T-cell (primary cell): ENCODE measurements around the gene SCG5. TPM values are rescaled to one million over a fixed set of nuclear protein-coding genes. Genes with fewer than 3 reads are reported as not detected.

Experiments
- ATAC-seq, 4 experiments: fragments of 200-7000 bp in 3 of 4; fragments of 150-1000 bp in 1 of 4; cut with Tn5 transposase; replicated peaks in 1 of 4; 1 replicate in 3 of 4; 2 replicates in 1 of 4; pipeline ENCODE4 v1.10.0; 2021; ENCODE audit warnings: moderate library complexity in 3 of 4, mild to moderate bottlenecking in 2 of 4, moderate number of reproducible peaks in 1 of 4
- CTCF ChIA-PET, 2 donors: fragments of 300-600 bp; sonication (Branson Sonifier 250); formaldehyde crosslinking; loops; one replicate each; lab custom pipeline; 2022; ENCODE audit warnings: antibody characterized with exemption in 2 of 2; lab: Charles Lee
- POLR2A ChIA-PET, 2 donors: fragments of 300-600 bp; sonication (Branson Sonifier 250); formaldehyde crosslinking; loops; one replicate each; lab custom pipeline; 2022; ENCODE audit warnings: antibody characterized with exemption in 2 of 2; lab: Charles Lee
- DNase-seq, 35 experiments: peaks; one replicate each; pipeline versions ENCODE4 v3.0.0 to v3.0.0-alpha.2; 2013 to 2023
- H3K27ac ChIP-seq: one replicate; pipeline ENCODE4 v1.5.1; 2013; ENCODE audit warnings: low read length
- H3K27me3 ChIP-seq, 2 experiments: replicated peaks in 1 of 2; 1 replicate in 1 of 2; 2 replicates in 1 of 2; pipeline versions ENCODE4 v1.6.1 to v1.7.0; 2013; ENCODE audit warnings: low read length in 1 of 2, mixed read lengths in 1 of 2; ENCODE audit not compliant: control insufficient read depth in 2 of 2, insufficient read depth in 2 of 2; ENCODE audit errors: extremely low read depth in 1 of 2
- H3K36me3 ChIP-seq, 2 donors: 1 replicate in 1 of 2; 2 replicates in 1 of 2; pipeline versions ENCODE4 v1.6.1 to v1.7.0; 2013; ENCODE audit warnings: low read length in 1 of 2; ENCODE audit not compliant: control insufficient read depth in 2 of 2, insufficient read depth in 1 of 2; ENCODE audit errors: extremely low read depth in 1 of 2
- H3K4me1 ChIP-seq, 2 experiments: 1 replicate in 1 of 2; 2 replicates in 1 of 2; pipeline versions ENCODE4 v1.6.1 to v1.7.0; 2013; ENCODE audit warnings: low read length in 2 of 2, mixed read lengths in 1 of 2; ENCODE audit not compliant: insufficient read depth in 2 of 2, control insufficient read depth in 1 of 2; ENCODE audit errors: extremely low read depth in 1 of 2
- H3K4me3 ChIP-seq, 2 donors: 1 replicate in 1 of 2; 2 replicates in 1 of 2; pipeline versions ENCODE4 v1.5.1 to v1.7.0; 2013; ENCODE audit warnings: mild to moderate bottlenecking in 2 of 2, low read length in 1 of 2, moderate library complexity in 1 of 2; ENCODE audit not compliant: control insufficient read depth in 1 of 2; ENCODE audit errors: extremely low read depth in 1 of 2
- H3K9me3 ChIP-seq: 2 replicates; pipeline ENCODE4 v1.7.0; 2013
- H3K27ac Mint-ChIP-seq, 2 donors: one replicate each; pipeline ENCODE4 v1.8.0; 2020 to 2021; ENCODE audit warnings: mild to moderate bottlenecking in 2 of 2, mixed read lengths in 2 of 2
- H3K27me3 Mint-ChIP-seq, 2 donors: one replicate each; pipeline ENCODE4 v1.8.0; 2021 to 2022; ENCODE audit warnings: mixed read lengths in 2 of 2
- H3K36me3 Mint-ChIP-seq: one replicate; pipeline ENCODE4 v1.8.0; 2021; ENCODE audit warnings: mixed read lengths
- H3K4me1 Mint-ChIP-seq, 3 donors: one replicate each; pipeline ENCODE4 v1.8.0; 2020 to 2022; ENCODE audit warnings: mixed read lengths in 3 of 3, mild to moderate bottlenecking in 1 of 3
- H3K4me3 Mint-ChIP-seq, 3 donors: one replicate each; pipeline ENCODE4 v1.8.0; 2020 to 2022; ENCODE audit warnings: mild to moderate bottlenecking in 3 of 3, mixed read lengths in 3 of 3, moderate library complexity in 3 of 3
- H3K9me3 Mint-ChIP-seq, 3 donors: one replicate each; pipeline ENCODE4 v1.8.0; 2020 to 2022; ENCODE audit warnings: mixed read lengths in 3 of 3
- WGBS: methylation state at CpG from one replicate; pipeline ENCODE4 v1.1.5; 2013; ENCODE audit warnings: missing lambda C conversion rate; ENCODE audit not compliant: insufficient coverage; 5-methylcytosine and 5-hydroxymethylcytosine counted together
- total RNA-seq, 35 experiments: library from RNA in 6 of 35; stranded (reverse) in 6 of 35; fragments of 120-200 nt in 1 of 35; gene quantifications; one replicate each; pipeline versions ENCODE4 v1.2.1 to v1.2.4 and lab custom pipeline; 2013 to 2026

The SCG5 gene
- total RNA-seq, 5 donors from 2014 or later (not counting 1 experiment from before 2014, with no cell fraction given): not detected

- CTCF ChIA-PET: no interaction called here
- Histone ChIP-seq H3K4me1 (peaks cover 0 to 8% of the 10 kb centered on the region in 2 experiments), H3K36me3 (no peaks in the 10 kb centered on the region), H3K9me3 (no peaks in the 10 kb centered on the region), H3K4me3 (no peak overlapping the region), H3K27ac (no peak overlapping the region), H3K27me3 (peaks cover 10 to 18% of the 10 kb centered on the region in 2 experiments)
- H3K36me3 Mint-ChIP-seq: no peaks in the 10 kb centered on the region
- ATAC-seq (no peak), DNase-seq (no peak)
- H3K4me3 Mint-ChIP-seq: no peak overlapping the region
- peaks cover 3 to 5% (median 4%) of the 10 kb centered on the region in 3 donors for H3K9me3 Mint-ChIP-seq
- WGBS: no CpG with 5 or more reads among the region's 2 CpGs
- peaks cover 55 to 59% of the 10 kb centered on the region in 2 donors for H3K27me3 Mint-ChIP-seq
- POLR2A ChIA-PET: interaction anchor here in 1 of 2 donors (0.7 kb wide), 1 partner anchor 54 kb away, joined by 4 read pairs; no protein-coding TSS in a partner anchor
- H3K27ac Mint-ChIP-seq: no peak overlapping the region
- H3K4me1 Mint-ChIP-seq: peaks cover 11 to 13% (median 12%) of the 10 kb centered on the region in 3 donors
Measured at GRCh38 chr15:32723171-32723948, 81.8 kb downstream of the SCG5 start.

- Histone ChIP-seq H3K9me3 (no peaks in the 10 kb centered on the region), H3K27ac (no peak overlapping the region), H3K27me3 (peaks cover 0 to 7% of the 10 kb centered on the region in 2 experiments), H3K36me3 (no peaks in the 10 kb centered on the region), H3K4me3 (no peak overlapping the region), H3K4me1 (no peaks in the 10 kb centered on the region)
- Mint-ChIP-seq H3K4me3 (no peak overlapping the region), H3K27me3 (peaks cover 46 to 49% of the 10 kb centered on the region in 2 donors), H3K4me1 (no peaks in the 10 kb centered on the region), H3K27ac (no peak overlapping the region), H3K36me3 (no peaks in the 10 kb centered on the region), H3K9me3 (peaks cover 3 to 5% (median 4%) of the 10 kb centered on the region in 3 donors)
- ChIA-PET CTCF (no interaction called here), POLR2A (no interaction called here)
- 100% methylated on average over 4 of the region's 10 CpGs for WGBS
- ATAC-seq (no peak), DNase-seq (no peak)
Measured at GRCh38 chr15:32729700-32730395, 88.3 kb downstream of the SCG5 start.

- no peaks in the 10 kb centered on the region for H3K9me3 ChIP-seq
- no peaks in the 10 kb centered on the region for H3K4me1 Mint-ChIP-seq
- H3K4me3 ChIP-seq: no peak overlapping the region
- H3K27ac ChIP-seq: no peak overlapping the region
- H3K4me1 ChIP-seq: no peaks in the 10 kb centered on the region
- no peak overlapping the region for H3K4me3 Mint-ChIP-seq
- ChIA-PET CTCF (no interaction called here), POLR2A (no interaction called here)
- no peak overlapping the region for H3K27ac Mint-ChIP-seq
- no peaks in the 10 kb centered on the region for H3K36me3 ChIP-seq
- H3K27me3 Mint-ChIP-seq: peaks cover 39 to 45% of the 10 kb centered on the region in 2 donors
- DNase-seq (peak in 2 of 35 experiments; percentile 8 to 14), ATAC-seq (no peak)
- peaks cover 0 to 7% of the 10 kb centered on the region in 2 experiments for H3K27me3 ChIP-seq
- no peaks in the 10 kb centered on the region for H3K36me3 Mint-ChIP-seq
- WGBS: 45% methylated on average over 23 of the region's 27 CpGs
- H3K9me3 Mint-ChIP-seq: peaks cover 3 to 5% (median 4%) of the 10 kb centered on the region in 3 donors
Measured at GRCh38 chr15:32730677-32731654, 89.5 kb downstream of the SCG5 start.

DNA sequence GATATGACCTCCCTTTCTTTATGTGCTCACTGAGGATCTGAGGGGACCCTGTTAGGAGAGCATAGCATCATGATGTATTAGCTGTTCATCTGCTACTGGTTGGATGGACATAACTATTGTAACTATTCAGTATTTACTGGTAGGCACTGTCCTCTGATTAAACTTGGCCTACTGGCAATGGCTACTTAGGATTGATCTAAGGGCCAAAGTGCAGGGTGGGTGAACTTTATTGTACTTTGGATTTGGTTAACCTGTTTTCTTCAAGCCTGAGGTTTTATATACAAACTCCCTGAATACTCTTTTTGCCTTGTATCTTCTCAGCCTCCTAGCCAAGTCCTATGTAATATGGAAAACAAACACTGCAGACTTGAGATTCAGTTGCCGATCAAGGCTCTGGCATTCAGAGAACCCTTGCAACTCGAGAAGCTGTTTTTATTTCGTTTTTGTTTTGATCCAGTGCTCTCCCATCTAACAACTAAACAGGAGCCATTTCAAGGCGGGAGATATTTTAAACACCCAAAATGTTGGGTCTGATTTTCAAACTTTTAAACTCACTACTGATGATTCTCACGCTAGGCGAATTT, 91.2 kb downstream of the SCG5 start:
- no peak overlapping the region for H3K27ac Mint-ChIP-seq
- ChIA-PET POLR2A (no interaction called here), CTCF (no interaction called here)
- DNase-seq (no peak), ATAC-seq (no peak)
- no peak overlapping the region for H3K27ac ChIP-seq
- H3K36me3 Mint-ChIP-seq: no peaks in the 10 kb centered on the region
- no peaks in the 10 kb centered on the region for H3K36me3 ChIP-seq
- no peaks in the 10 kb centered on the region for H3K9me3 Mint-ChIP-seq
- peaks cover 43 to 47% of the 10 kb centered on the region in 2 donors for H3K27me3 Mint-ChIP-seq
- no peak overlapping the region for H3K4me3 ChIP-seq
- H3K27me3 ChIP-seq: peaks cover 0 to 7% of the 10 kb centered on the region in 2 experiments
- WGBS: no CpG with 5 or more reads among the region's 6 CpGs
- H3K4me1 Mint-ChIP-seq: no peaks in the 10 kb centered on the region
- H3K4me1 ChIP-seq: no peaks in the 10 kb centered on the region
- no peaks in the 10 kb centered on the region for H3K9me3 ChIP-seq
- H3K4me3 Mint-ChIP-seq: no peak overlapping the region

DNA sequence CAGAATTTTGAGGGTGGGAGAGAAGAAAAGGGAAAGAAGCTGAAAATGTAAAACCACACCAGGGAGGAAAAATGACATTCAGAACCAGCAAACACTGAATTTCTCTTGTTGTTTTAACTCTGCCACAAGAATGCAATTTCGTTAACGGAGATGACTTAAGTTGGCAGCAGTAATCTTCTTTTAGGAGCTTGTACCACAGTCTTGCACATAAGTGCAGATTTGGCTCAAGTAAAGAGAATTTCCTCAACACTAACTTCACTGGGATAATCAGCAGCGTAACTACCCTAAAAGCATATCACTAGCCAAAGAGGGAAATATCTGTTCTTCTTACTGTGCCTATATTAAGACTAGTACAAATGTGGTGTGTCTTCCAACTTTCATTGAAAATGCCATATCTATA, 91.8 kb downstream of the SCG5 start:
- POLR2A ChIA-PET: no interaction called here
- no peaks in the 10 kb centered on the region for H3K9me3 Mint-ChIP-seq

More for the DNA sequence above, 91.8 kb downstream of the SCG5 start:
- no peak overlapping the region for H3K27ac ChIP-seq
- H3K27me3 ChIP-seq: peaks cover 0 to 7% of the 10 kb centered on the region in 2 experiments
- ATAC-seq: no peak
- WGBS: 0% methylated on average over 1 of the region's 3 CpGs
- no peaks in the 10 kb centered on the region for H3K36me3 ChIP-seq
- Mint-ChIP-seq H3K4me3 (no peak overlapping the region), H3K4me1 (no peaks in the 10 kb centered on the region), H3K27ac (no peak overlapping the region), H3K27me3 (peaks cover 43 to 47% of the 10 kb centered on the region in 2 donors), H3K36me3 (no peaks in the 10 kb centered on the region)
- DNase-seq: no peak
- no peak overlapping the region for H3K4me3 ChIP-seq
- no peaks in the 10 kb centered on the region for H3K9me3 ChIP-seq
- CTCF ChIA-PET: no interaction called here
- H3K4me1 ChIP-seq: no peaks in the 10 kb centered on the region
